Inferior parietal cortex (tissue), 1 donor: ENCODE measurements around the gene CCSER1.
"Not testable (repeated sequence)": the region's sequence is repeated elsewhere in the genome, so short reads cannot be mapped to it uniquely, and the experiment has no call there.

ENCODE experiments used
- DNase-seq: peaks from one replicate; pipeline ENCODE4 v3.0.0-alpha.2; 2016; ENCODE audit errors: extremely low spot score

Gene CCSER1

DNA sequence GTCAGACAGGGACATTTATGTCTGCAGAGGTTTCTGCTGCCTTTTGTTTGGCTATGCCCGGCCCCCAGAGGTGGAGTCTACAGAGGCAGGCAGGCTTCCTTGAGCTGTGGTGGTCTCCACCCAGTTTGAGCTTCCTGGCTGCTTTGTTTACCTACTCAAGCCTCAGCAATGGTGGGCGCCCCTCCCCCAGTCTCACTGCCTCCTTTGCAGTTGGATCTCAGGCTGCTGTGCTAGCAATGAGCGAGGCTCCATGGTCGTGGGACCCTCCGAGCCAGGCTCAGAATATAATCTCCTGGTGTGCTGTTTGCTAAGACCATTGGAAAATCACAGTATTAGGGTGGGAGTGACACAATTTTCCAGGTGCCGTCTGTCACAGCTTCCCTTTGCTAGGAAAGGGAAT lies 578.3 kb downstream of the CCSER1 start:
- DNase-seq, result not testable (repeated sequence)

DNA sequence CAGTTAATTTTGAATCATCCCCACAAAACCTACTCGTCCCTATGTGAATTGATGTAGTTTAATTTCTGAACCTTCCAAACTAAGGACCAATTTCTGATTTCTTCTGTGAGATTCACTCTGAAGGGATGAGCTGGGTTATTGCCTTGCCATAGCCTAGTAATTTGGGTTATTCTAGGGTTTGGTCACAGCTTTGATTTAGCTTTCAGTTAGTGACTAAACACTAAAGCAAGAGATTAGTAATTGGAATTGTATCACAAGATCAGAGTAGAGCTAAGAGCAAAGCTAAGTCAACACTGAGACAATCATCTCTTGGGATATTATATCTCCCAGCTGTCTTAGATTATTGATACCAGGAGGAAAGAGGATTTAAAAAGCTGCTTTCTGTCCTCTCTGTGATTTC lies 588.0 kb downstream of the CCSER1 start:
- DNase-seq, result no peak

DNA sequence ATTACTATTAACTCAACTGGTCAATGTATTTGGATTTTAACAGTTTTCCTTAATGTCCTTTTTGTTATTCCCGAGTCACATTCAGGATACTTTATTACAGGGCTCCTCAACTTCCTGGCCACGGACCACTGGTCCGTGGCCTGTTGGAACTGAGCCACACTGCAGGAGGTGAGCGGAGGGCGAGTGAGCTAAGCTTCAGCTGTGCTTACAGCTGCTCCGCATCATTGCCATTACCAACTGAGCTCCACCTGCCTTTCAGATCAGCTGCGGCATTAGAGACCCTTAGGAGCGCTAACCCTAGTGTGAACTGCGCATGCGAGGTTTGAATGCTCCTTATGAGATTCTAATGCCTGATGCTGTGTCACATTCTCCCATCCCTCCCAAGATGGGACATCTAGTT lies 591.7 kb downstream of the CCSER1 start:
- DNase-seq, result no peak

DNA sequence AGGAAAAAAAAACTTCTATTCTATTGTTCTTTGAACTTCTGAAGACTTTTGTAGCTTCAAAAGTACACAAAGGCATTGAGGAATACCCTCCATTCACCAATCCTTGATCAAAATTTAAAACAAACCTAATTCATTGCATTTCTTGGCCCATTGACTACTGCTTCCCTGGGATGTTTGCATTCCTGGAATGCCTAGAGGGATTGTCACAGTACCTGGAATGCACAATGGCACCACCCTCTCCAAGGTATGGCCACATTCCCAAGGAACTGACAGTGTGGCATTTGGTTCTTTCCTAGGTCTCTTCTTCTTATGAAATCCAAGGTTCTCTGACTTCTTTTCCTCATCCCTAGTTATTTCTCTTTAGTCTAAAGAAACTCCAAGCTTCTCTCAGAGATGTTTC lies 600.7 kb downstream of the CCSER1 start:
- no peak for DNase-seq

DNA sequence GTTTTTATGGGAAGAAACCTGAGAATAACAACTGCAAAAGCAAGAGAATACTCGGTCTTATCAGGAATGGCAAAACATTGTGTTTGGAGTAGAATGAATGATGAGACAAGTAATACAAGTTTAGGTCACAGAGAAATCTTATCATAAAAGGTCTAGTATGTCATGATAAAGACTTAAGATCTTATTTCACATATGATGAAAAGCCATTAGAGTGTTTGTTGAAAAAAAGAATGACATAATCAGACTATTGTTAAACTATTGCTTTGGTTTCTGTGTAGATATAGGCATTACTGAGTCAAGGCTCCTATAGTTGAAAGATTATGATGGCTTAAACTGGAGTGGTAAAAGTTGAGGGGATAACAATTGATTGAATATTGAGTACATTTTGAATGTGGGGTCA lies 603.6 kb downstream of the CCSER1 start:
- no peak for DNase-seq

DNA sequence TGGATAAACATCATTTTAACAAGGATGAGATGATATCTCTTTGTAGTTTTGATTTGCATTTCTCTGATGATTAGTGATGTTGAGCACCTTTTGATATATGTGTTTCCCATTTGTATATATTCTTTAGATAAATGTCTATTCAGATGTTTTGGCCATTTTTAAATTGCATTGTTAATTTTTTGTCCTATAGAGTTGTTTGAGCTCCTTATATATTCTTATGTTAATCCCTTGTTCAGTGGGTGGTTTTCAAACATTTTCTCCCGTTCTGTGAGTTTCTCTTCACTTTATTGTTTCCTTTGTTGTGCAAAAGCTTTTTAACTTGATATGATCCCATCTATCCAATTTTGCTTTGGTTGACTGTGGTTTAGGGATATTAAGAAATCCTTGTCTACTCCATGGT lies 606.0 kb downstream of the CCSER1 start:
- no peak for DNase-seq

DNA sequence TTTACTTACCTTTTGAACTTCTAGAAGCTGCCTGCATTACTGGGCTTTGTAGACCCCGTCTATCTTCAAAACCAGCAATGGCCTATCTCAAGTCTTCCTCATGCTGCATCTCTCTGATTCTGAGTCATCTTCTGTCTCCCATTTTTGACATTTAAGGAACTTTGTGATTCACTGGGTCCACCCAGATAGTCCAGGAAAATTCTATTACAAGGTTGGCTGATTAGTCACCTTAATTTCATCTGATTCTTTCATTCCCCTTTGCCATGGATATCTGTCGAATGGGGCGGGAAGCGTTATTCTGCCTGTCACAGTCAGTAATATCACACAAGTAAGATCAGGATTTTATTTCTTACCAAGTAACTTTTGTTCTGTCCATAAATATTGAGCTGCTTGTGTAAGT lies 618.0 kb downstream of the CCSER1 start:
- DNase-seq, result no peak

DNA sequence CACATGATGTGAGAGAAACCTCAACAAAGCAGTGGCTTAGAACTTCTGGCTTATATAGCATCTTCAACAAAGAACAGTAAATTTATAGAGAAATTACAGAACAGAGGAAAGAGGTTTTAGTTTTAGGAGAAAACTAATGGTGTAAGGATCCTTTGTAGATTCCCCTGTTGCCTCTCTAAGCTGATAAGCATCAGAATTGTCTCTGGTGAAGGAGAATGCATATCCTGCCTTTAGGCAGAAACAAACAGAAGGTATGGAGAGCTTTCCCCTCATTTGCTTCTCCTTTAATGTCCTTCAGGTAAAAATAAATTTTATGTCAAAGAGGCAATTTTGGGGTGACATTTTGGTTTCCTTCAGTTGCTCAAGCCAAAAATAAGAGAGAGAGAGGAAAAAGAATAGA lies 625.9 kb downstream of the CCSER1 start:
- no peak for DNase-seq

DNA sequence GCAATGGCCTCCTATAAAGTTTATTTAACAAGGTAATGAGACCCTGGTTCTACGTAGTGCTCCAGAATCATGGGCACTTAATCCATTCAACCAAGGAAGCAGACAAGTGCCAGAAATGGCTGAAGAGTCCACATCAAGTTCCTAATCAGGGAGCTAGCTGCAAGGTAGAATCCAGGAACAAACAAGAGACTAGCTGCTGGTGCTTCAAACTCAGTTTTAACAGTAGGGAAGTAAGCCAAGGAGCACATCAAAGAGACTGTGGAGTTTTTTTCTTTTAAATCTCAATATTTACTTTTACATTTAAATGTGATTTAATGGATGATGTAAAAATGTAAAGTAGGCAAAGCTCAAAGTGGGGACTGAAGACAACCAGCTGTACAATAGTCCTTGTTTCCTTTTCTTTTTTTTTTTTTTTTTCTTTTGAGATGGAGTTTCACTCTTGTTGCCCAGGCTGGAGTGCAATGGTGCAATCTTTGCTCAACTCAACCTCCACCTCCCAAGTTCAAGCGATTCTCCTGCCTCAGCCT lies 630.4 kb downstream of the CCSER1 start:
- DNase-seq, result no peak

DNA sequence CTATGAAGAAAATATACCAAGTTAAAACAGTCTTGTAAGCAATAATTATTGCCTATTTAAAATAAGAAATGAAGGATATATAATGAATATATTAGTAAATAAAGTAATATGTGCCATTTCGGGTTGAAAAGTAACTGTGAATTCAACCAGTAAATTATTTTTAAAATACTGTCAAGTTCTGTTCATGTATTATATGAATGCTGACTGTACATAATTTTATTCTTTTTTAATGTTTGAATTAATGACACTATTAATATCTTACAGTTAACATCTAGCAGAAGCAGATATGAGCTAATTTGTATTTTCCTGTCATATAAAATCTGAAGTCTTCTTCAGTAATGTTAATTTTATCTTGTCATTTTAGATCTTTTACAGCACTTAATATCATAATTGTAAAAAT lies 632.9 kb downstream of the CCSER1 start:
- DNase-seq, result no peak

DNA sequence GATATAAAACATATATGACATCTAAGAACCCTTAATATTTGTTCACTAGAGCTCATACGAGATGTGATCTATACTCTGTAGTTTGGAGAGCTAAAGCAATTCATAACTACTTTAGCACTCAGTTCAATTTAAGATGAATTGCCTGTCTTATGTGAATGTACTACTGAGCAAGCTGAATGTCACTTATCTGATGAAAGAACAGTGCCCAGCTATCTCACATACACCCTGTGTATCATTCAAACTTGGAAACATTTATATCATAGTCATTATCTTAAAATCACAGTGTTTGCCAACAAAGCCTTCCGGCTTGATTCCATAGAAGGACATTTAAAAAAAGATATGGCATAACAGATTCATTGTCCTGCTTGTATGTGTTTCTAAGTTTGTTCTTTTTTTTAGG lies 639.6 kb downstream of the CCSER1 start:
- no peak for DNase-seq

DNA sequence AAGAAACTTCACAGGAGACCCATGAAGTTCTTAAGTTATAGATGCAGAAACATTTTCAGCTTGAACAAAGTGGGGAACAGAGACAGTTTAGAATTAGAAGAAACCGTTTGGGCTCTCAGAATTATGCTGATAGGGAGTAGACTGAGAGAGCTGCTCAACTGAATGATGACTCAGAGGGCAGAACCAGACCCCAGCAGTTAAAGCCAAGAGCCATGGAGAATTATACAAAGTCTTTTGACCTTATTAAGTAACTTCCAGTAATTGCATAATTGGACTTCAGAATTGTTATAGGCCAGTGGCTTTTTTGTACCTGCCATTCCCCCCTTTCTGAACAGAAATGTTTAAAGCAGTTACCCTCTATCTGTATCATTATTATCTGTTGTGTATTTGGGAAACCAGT lies 642.1 kb downstream of the CCSER1 start:
- DNase-seq, result no peak

DNA sequence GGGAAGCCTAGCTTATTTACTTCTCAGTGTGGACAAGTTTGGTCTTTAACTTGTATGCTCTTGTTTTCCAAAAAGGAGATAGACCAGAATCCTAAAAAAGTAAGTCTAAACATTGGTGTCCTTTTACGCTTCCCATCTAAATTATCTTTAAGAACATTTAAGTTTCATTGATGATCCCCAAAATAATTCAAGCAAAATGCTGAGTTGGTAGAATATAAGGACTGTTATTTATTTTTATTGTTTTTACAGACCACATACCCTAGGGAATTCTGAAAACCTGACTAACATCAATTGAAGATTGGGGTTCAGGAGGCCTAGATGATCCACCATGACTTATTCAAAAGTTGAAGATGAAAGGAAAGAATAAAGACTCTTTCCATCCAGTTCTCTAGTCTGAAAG lies 653.0 kb downstream of the CCSER1 start:
- DNase-seq, result no peak

DNA sequence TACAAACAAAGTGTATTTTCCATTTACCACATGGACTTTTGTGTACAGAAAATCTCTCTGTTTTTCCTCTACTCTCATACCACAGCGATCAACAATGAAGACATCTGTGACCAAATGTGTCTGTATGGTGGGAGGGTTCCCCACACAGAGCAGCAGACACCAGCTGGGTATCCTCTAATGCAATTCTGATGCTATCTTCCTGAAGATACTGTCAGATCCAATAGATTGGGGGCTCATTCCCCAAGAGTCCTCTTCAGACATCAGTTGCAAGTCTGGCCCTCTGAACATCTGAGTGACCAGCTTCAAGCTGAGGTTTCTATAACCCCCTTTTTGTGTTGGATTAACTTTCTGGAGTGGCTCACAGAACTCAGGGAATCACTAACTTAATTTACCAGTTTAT lies 659.4 kb downstream of the CCSER1 start:
- no peak for DNase-seq

DNA sequence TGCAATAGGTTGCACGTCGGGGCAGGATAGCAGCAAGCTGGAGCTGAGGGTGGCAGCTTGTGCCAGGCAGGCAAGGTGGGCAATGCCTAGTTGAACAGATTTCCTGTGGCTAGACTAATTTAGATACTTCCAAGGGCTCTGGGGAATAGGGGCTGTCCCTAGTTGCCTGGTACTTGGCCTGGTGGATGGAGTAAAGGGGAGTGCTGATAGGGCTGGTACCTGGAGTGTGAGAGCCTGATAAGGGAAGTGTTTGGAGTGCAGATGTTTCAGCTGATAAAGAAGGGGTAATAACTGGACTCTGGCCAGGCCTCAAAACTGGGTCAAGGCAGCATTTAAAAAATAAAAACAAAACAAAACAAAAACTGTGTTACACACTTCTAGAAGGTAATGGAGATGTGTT lies 665.5 kb downstream of the CCSER1 start:
- no peak for DNase-seq

DNA sequence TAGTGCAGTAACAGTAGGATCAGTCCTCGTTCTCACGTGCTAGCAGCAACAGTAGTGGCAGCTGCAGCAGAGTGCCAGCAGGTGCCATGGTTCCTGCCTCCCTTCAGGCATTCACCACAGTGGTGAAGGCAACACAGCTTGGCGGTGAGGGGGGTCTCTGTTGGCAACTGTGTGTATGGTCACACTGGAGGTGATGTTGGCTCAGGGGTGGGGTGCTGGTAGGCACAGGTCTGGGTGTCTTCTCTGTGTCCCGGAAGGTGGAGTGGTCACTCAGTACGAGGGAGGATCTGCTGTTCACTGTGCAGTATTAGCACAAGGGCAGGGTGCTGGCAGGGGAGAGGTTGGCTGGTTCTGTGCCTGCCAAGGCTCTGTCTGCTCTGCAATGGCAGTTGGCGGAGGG lies 671.8 kb downstream of the CCSER1 start:
- no peak for DNase-seq

DNA sequence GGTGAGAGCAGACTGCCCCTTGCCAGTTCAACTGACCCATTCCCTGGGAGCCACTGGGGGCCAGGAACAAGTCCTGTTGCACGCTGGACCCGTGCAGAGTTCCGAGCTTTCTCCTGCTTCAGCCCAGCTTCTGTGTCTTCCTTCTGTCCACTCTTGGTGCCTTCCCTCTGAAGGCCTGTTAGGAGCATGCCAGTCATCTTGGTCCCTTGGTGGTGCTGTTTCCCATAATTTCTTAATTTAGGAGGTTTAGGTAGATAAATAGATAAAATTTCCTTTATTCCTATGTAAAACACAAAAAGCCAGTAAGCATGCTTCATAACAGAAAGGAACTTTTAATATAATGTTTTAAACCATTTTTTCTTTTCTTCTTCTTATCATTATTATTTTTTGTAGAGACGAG lies 672.7 kb downstream of the CCSER1 start:
- no peak for DNase-seq

DNA sequence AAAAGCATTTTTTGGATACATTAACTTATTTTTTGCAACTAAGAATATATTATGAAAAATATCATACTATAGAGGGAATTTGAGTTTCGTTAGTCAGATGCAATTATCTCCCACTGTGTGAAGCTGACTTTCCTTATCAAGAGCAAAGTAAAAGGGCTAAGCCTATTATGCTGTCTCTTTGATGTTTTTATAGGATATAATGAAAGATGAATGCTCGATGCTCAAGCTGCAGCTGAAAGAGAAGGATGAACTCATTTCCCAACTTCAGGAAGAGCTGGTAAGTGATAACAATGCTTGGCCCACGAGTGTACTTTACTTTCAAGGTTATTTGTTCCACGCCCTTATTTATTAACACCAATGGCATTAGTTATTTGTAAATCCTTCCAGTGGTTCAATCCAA lies 688.4 kb downstream of the CCSER1 start:
- DNase-seq, result no peak

DNA sequence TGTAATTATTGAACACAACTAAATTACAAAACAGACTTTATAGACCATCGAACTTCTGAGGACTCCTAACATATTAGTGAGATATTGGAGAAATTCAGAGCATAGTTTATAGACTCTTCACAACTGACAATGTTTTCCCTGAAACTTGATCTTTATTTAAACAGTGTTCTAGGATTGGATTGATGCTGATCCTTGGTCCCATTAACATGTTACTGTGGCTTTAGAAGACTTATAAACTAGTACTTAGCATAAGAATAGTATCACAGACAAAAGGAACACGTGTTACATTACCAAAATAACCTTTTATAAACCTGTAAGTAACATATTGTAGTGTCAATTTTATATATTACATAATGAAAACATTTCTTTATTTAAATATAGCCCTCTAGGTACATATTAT lies 689.6 kb downstream of the CCSER1 start:
- no peak for DNase-seq

DNA sequence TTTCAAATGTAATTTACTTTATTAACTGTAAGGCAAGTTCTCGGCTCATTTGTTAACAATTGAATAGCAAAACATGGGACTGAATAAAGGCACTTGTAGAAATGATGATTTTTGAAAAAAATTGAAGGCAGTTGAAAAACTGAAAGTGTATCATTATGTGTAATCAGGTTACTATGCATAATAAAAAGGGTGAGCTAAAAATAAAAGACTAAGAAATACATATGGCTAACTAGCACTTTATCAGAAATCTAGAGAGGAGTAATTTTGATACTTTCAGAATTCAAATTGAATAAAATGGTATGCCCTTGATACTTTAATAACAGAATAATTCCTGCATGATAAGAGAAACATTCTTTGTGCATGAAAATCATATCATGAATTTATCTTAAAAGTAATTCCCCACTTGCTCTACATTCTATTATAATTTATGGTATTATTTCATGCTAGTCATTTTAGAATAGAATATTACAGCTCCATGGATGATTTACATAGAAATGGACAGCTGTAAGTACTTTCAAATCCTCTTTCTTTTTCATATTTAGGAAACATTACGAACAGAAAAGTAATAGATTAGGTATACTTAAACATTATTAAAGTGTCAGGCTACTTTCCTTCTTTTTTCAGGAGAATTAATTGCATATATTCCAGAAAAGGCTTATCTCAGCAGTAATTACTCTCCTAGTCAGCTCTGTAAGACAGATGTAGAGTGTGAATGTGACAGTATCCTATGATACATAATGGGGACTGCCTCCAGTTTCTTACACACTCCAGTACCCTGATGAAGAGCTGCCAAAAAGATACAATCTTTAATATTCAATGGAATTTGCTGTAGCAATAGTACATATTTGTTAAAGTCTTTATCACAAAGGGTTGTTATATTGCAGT lies 697.3 kb downstream of the CCSER1 start:
- no peak for DNase-seq

DNA sequence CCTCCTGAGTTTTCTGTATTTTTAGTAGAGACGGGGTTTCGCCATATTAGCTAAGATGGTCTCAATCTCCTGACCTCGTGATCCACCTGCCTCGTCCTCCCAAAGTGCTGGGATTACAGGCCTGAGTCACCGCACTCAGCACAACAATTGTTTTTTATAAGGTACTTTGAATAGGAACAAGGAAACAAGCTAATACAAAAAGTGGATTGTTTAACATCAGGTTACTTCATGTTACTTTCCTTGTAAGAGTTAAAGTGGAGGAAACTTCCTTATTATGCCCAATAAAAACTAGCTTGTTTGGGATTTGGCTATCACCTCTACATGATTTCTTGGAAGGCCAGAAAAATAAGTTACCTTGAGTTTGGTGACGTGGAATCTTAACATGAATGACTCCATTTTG lies 698.7 kb downstream of the CCSER1 start:
- no peak for DNase-seq

DNA sequence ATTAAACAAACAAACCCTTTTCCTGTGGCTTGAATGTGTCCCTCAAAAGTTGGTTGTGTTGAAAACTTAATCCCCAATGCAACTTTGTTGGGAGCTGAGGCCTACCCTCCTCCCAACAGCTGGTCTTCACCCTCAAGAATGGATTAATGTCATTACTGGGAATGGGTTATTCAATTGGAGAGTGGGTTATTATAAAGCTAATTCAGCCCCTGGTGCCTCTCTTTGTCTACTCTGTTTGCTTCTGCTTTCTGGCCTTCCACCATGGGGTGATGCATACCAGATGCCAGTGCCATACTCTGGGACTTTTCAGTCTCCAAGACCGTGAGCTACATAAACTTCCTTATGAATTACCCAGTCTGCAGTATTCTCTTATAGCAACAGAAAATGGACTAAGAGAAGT lies 706.5 kb downstream of the CCSER1 start:
- no peak for DNase-seq

DNA sequence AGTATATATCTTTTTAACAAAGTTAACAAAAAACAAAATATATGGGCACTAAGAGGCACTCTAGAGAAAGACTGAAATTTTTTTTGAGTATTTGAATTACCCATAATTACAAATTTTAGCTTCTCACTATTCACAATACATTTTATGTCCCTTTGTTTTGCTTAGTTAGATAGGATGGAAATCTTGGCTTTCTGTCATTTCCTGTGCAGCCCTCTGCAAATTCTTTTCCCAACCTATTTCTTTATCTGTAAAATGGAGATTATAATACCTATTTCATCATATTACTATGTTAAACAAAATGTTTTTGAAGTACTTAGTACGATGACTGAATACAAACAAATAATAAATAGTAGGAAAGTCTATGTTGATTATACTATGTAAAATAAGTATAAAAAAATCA lies 710.0 kb downstream of the CCSER1 start:
- DNase-seq, result no peak

DNA sequence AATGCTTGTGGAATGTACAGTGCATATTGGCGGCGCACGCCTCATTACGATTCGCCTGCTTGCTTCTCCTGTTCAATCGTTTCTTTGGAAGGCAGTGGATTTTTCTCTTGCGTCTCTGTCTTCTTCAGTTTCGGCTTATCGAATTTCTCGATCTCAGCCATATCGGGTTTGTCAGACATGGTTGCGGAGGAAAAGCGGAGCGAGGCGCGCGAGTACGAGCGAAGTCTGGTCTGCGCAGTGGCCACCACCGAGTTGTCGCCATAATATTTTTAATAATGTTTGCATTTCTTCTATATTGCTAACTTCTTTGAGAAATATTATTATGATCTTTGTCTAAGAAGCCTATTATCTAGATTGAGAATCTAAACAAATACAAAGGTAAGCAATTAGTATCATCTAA lies 711.7 kb downstream of the CCSER1 start:
- not testable (repeated sequence) for DNase-seq
